DND-41 (cell line): ENCODE measurements around the gene ATP2A2.

Source experiments
- EZH2 ChIP-seq: IDR thresholded peaks from 3 replicates; pipeline ENCODE4 v1.6.1; 2012; ENCODE audit warnings: borderline replicate concordance, low read depth, mild to moderate bottlenecking, moderate library complexity, low read length, inconsistent platforms; ENCODE audit not compliant: severe bottlenecking
- TF ChIP-seq, protein P1 (sequence below): IDR thresholded peaks from 2 replicates; pipeline ENCODE4 v1.5.1; 2012; ENCODE audit warnings: borderline replicate concordance, low read length, moderate library complexity, mild to moderate bottlenecking; ENCODE audit not compliant: poor library complexity, severe bottlenecking; ENCODE audit errors: extremely low read depth

DNA sequence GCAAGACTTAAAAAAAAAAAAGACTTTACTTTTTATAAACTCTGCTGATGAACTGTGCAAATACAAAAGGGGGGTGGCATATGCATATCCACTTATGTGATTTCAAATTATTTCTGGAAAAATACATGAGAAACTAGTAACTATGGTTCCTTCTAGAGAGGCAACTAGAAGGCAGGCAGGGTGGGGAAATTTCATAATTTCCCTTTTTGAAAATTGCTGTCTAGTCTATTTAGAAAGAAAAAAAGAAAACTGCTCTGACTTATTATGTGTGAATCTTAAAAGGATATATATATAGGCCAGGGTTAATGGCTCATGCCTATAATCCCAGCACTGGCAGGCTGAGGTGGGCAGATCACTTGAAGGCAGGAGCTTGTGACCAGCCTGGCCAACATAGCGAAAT, 80.2 kb downstream of the ATP2A2 start:
- TF ChIP-seq, protein P1, sequence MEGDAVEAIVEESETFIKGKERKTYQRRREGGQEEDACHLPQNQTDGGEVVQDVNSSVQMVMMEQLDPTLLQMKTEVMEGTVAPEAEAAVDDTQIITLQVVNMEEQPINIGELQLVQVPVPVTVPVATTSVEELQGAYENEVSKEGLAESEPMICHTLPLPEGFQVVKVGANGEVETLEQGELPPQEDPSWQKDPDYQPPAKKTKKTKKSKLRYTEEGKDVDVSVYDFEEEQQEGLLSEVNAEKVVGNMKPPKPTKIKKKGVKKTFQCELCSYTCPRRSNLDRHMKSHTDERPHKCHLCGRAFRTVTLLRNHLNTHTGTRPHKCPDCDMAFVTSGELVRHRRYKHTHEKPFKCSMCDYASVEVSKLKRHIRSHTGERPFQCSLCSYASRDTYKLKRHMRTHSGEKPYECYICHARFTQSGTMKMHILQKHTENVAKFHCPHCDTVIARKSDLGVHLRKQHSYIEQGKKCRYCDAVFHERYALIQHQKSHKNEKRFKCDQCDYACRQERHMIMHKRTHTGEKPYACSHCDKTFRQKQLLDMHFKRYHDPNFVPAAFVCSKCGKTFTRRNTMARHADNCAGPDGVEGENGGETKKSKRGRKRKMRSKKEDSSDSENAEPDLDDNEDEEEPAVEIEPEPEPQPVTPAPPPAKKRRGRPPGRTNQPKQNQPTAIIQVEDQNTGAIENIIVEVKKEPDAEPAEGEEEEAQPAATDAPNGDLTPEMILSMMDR, result no peak
- TF ChIP-seq EZH2, result no peak
